SJCRH30 (cell line): ENCODE measurements around the gene EIF2B4. TPM values are rescaled to one million over a fixed set of nuclear protein-coding genes. Genes with fewer than 3 reads are reported as not detected.
A peak's percentile ranks its signal among the peaks of the same experiment; 100 is the strongest.

ENCODE experiments used
- DNase-seq, 2 experiments: peaks; one replicate each; pipeline ENCODE4 v3.0.0-alpha.2; 2015 to 2020
- H3K27ac ChIP-seq: fragments of 250-450 bp; sonication (Bioruptor Pico); 2 replicates; pipeline ENCODE4 v1.5.1; 2020; ENCODE audit warnings: mild to moderate bottlenecking, moderate library complexity
- H3K27me3 ChIP-seq: fragments of 250-450 bp; sonication (Bioruptor Pico); 2 replicates; pipeline ENCODE4 v1.5.1; 2020; ENCODE audit warnings: mild to moderate bottlenecking, moderate library complexity
- H3K36me3 ChIP-seq: fragments of 250-450 bp; sonication (Bioruptor Pico); 2 replicates; pipeline ENCODE4 v1.5.1; 2020; ENCODE audit warnings: mild to moderate bottlenecking, moderate library complexity
- H3K4me1 ChIP-seq: fragments of 250-450 bp; sonication (Bioruptor Pico); 2 replicates; pipeline ENCODE4 v1.5.1; 2020; ENCODE audit warnings: mild to moderate bottlenecking, moderate library complexity
- H3K4me3 ChIP-seq: fragments of 250-450 bp; sonication (Bioruptor Pico); 2 replicates; pipeline ENCODE4 v1.5.1; 2020; ENCODE audit warnings: mild to moderate bottlenecking, moderate library complexity
- H3K9me3 ChIP-seq: fragments of 250-450 bp; sonication (Bioruptor Pico); replicated peaks from 2 replicates; pipeline ENCODE4 v1.5.1; 2020; ENCODE audit warnings: mild to moderate bottlenecking, moderate library complexity
- total RNA-seq: library from RNA; depleted of rRNA; stranded (reverse); fragments of >200 nt; shearing (Covaris generic); gene quantifications from 2 replicates; pipeline ENCODE4 v1.2.3, GENCODE V29; 2014

The EIF2B4 gene
- total RNA-seq, 1 experiment from 2014 or later: 59.5 TPM

DNA sequence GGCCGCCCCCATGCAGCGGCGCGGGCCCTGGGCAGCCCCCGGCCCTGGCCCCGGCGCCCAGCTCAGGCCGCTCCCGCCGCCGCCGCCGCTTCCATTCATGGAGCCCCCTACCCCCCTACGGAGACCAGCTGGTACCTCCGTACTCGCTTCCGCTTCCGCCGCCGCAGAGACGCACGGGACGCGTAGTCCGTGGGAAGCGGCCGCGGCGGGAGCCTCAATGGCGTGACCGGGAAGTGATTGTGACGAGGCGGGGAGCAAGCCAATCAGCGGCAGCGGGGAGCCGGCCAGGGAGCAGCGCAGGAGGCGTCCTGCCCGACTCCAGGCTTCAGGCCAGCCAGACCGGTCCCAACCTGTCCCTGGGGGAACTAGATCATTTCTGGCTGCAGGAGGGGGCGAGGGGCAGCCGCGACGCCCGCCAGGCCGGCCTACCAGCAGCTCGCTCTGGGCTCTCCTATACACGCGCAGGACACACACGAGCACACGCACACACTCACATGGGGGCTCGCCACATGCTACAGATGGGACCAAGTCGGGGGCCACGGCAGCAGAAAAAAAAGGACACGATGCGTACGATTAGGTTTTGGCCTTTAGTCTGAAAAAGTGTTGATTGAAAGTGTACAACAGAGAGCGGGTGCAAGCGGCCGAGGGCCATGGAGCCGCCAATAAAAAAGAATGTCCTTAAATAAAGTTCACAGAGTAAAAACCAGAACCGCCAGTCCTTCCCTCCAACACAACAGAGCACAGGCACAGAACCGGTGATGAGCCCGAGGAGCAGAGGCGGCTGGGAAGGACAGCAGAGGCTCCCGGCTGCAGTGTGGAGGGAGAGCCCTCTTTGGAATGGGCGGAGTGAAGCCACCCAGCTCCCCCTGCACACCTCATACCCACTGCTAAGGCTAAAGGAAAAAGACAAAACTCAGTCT lies 10.7 kb upstream of the EIF2B4 start, which contains the start of gene ZNF513:
Gene ZNF513, minus strand, starts transcription at position 109 of the 920 bp plus-strand sequence. CDS start 208 bp downstream, outside the sequence.
- Histone ChIP-seq H3K4me3 (peak within 1 kb of the TSS; percentile 64), H3K9me3 (no peaks in the 10 kb centered on the region), H3K36me3 (peaks cover 79% of the 10 kb centered on the region), H3K27me3 (no peaks in the 10 kb centered on the region), H3K27ac (peak within 1 kb of the TSS; percentile 69), H3K4me1 (peaks cover 13% of the 10 kb centered on the region; the same call in 1 of the 2 replicates)
- peak; percentile 98 for DNase-seq

DNA sequence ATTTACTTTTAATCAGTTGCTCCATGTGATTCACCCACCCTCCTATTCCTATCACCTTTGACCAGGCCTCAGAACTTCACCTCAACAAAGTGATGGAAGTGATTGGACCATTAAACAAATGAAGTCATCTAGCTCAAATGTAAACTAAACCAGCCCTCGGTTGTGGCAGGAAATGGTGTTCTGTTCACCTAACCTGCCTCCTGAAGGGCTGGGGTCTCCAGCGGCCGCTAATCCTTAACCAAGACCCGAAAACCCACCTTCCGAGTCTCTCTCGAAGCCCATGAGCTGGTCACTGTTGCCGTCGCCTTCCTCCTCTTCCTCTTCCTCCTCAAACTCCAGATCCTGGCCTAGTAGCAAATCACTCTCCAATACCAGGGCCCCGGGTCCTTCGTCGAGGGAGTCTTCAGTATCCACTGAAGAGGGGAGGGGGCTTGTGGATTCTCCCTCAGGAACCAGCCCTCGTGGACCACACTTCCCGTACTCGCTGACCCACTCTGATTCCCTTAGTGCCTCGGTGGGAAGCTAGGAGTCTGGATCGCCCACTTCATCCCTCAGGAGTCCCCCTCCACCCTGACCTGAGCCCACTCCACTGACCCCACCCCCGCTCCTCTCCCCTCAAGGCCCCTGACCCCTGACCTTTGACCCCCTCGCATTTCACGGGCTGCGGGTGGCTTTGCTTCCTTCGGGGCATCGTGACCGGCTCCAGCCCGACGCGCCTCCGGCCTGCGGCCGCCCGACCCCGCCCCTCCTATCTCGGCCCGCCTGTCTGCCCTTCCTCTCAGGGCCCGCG lies 9.9 kb upstream of the EIF2B4 start:
- DNase-seq: peak in 1 of 2 experiments; percentile 46
- no peaks in the 10 kb centered on the region for H3K27me3 ChIP-seq
- peaks cover 78% of the 10 kb centered on the region for H3K36me3 ChIP-seq
- peak overlapping the region; percentile 69 for H3K27ac ChIP-seq
- H3K4me1 ChIP-seq: peaks cover 13% of the 10 kb centered on the region; the same call in 1 of the 2 replicates
- no peaks in the 10 kb centered on the region for H3K9me3 ChIP-seq
- peak overlapping the region; percentile 64 for H3K4me3 ChIP-seq

DNA sequence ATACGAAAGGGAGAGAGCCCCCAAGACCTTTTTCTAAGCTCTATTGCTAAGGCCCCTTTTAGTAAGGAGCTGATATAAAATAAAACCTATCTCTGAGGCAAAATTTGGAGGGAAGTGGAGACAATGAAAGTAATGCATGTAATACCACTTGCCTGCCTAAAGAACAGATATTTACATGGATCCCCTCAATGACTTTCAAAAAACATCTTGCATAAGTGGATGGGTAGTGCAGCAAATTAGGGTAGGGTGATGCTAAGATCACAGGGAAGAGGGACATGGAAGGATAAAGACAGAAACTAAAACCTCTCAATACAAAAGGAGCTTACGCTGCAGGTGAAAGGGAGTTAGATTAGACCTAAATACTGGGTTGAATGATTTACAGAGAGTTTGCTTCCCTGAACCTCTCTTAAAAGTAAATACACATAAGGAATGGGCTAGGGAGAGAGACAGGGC lies 9.3 kb upstream of the EIF2B4 start:
- Histone ChIP-seq H3K4me1 (peaks cover 13% of the 10 kb centered on the region; the same call in 1 of the 2 replicates), H3K27ac (peak overlapping the region; percentile 69; the same call in 1 of the 2 replicates), H3K27me3 (no peaks in the 10 kb centered on the region), H3K9me3 (no peaks in the 10 kb centered on the region), H3K36me3 (peaks cover 76% of the 10 kb centered on the region), H3K4me3 (peak overlapping the region; percentile 64)
- no peak for DNase-seq

DNA sequence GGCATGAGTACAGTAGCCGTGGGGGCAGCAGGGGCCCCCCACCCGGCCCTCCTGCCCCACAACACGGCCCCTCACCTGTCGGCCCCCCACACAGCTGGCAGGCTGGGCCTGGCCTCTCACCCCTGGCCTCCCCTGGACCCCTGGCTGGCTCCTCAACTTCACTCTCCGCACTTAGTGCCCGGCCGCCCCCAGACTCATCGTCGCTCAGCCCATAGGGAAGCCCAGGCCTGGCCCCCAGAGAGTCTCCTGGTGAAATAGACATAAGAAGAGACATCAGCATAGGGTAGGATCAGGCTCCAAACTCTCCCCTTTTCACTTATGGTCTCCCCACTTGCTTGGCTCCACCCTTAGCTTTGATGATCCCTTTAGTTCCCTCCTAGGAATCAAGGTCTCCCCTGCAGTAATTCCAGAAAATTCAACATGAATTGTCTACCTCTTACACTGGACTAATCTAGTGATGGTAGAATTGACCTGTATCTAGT lies 8.7 kb upstream of the EIF2B4 start:
- Histone ChIP-seq H3K27me3 (no peaks in the 10 kb centered on the region), H3K9me3 (no peaks in the 10 kb centered on the region), H3K27ac (no peak overlapping the region), H3K36me3 (peaks cover 71% of the 10 kb centered on the region), H3K4me3 (no peak overlapping the region; the same call in 1 of the 2 replicates), H3K4me1 (peaks cover 13% of the 10 kb centered on the region; the same call in 1 of the 2 replicates)
- no peak for DNase-seq

DNA sequence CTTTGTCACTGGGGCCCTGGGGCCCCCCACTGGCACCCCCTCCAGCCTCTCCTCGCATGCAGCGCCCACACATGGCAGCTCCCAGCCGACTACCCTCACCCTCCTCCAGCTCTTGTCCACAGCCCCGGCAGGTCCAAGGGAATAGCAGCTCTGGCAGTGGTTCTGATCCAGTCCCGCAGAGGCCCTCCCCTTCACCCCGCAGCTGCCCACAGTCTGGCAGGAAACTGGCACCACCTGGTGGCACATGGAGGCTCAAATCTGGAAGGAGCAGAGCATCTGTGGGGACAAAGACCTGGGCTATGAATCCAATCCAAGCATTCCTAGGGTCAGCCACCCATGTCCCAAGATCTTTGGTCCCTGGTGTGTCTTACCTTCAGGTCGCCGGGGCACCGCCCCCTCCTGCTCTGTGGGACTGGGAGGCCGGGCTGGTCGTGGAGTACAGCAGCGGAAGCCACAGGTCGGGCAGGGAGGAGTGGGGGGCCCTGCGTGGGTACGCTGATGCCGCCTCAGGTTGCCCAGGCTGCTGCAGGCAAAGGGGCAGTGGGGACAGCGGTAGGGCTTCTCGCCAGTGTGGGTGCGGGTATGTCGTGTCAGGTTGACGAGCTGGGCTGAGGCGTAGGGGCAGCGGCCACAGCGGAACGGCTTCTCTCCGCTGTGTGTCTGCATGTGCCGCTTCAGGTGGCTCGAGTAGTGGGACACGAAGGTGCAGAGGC lies 8.1 kb upstream of the EIF2B4 start:
- H3K36me3 ChIP-seq: peaks cover 70% of the 10 kb centered on the region
- H3K9me3 ChIP-seq: no peaks in the 10 kb centered on the region
- peaks cover 13% of the 10 kb centered on the region; the same call in 1 of the 2 replicates for H3K4me1 ChIP-seq
- no peak overlapping the region for H3K4me3 ChIP-seq
- no peaks in the 10 kb centered on the region for H3K27me3 ChIP-seq
- no peak overlapping the region for H3K27ac ChIP-seq
- DNase-seq: no peak

DNA sequence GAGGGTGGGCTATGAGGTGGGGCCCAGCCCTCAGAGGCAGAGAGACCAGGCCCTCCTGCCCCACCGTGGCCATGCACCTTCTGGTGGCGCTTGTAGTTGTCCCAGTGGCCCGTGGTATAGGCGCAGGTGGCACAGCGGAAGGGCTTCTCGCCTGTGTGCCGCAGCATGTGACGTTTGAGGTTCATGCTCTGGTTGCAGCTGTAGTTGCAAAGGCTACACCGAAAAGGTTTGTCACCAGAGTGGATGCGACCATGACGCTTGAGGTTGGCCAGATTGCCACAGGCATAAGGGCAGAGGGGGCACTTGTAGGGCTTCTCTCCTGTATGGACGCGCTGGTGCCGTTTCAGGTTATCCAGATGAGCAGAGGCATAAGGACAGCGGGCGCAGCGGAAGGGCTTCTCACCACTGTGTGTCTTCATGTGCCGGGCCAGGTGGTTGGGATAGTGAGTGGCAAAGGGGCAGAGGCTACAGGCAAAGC lies 7.5 kb upstream of the EIF2B4 start:
- H3K27ac ChIP-seq: no peak overlapping the region
- no peak overlapping the region for H3K4me3 ChIP-seq
- H3K4me1 ChIP-seq: peaks cover 13% of the 10 kb centered on the region; the same call in 1 of the 2 replicates
- H3K9me3 ChIP-seq: no peaks in the 10 kb centered on the region
- H3K27me3 ChIP-seq: no peaks in the 10 kb centered on the region
- peaks cover 69% of the 10 kb centered on the region for H3K36me3 ChIP-seq
- no peak for DNase-seq

DNA sequence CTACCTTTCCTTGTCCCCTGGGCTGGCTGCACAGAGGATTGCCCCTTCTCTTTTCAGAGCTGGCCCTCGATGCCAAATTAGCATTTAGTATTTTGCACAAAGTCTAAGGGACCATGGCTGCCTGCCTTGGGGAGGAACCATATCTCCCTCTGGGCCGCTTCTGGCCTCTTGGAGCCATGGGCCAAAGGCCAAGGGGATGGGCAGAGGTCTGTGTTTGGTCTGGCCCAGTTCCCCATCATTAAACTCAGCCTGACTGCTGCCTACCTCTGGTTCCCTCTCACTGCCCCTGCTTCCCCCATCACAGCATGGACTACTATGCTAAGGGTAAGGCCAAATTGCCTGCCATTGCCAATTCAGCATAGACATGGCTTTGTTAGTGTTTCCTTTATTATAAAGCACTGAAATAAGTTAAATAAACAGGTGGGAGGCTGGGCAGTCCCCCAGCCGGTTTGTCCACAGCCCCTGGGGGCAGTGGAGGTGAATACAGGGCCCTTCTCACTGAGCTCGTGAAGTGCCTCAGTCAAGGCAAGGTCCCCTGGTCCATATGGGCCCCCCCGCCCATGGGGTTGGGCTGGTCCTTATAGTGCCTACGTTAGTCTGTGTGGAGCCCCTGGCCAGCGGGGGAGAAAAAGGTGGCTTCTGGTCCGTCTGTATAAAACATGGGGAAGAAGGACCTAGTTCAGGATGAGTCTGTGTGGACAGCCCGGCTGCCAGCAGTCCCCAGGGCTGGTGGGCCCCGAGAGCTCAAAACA lies 6.9 kb upstream of the EIF2B4 start:
- Histone ChIP-seq H3K9me3 (no peaks in the 10 kb centered on the region), H3K4me3 (no peak overlapping the region), H3K27me3 (no peaks in the 10 kb centered on the region), H3K36me3 (peaks cover 65% of the 10 kb centered on the region), H3K27ac (no peak overlapping the region), H3K4me1 (peaks cover 16% of the 10 kb centered on the region; the same call in 1 of the 2 replicates)
- no peak for DNase-seq

DNA sequence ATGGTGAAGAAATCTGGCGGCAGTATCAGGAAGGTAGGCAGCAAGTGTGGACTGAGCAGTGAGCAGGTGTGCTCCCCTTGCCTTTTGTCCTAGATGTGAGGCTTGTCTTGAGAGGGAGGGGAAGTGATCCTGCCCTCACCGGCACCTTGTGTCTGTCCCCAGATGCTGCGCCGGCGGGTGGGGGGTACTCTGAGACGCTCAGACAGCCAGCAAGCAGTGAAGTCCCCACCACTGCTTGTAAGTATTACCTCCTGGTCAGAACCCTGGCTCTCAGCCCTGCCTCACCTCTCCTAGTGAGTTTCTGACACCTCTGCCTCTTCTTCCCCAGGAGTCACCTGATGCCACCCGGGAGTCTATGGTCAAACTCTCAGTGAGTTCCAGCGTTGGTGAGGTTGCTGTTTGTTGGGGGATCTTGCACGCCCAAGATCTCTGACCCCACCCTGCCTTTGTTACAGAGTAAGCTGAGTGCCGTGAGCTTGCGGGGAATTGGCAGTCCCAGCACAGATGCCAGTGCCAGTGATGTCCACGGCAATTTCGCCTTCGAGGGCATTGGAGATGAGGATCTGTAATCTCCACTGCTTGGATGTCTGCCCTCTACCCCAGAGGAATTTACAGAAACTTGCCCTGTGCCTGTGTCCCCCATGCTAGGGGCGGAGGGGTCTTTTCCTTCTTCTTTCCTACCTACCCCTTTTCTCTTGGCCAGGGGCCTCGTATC lies 6.2 kb upstream of the EIF2B4 start:
- no peak overlapping the region for H3K4me3 ChIP-seq
- H3K9me3 ChIP-seq: no peaks in the 10 kb centered on the region
- H3K4me1 ChIP-seq: peaks cover 17% of the 10 kb centered on the region; the same call in 1 of the 2 replicates
- H3K27me3 ChIP-seq: no peaks in the 10 kb centered on the region
- no peak for DNase-seq
- no peak overlapping the region for H3K27ac ChIP-seq
- H3K36me3 ChIP-seq: peaks cover 58% of the 10 kb centered on the region

DNA sequence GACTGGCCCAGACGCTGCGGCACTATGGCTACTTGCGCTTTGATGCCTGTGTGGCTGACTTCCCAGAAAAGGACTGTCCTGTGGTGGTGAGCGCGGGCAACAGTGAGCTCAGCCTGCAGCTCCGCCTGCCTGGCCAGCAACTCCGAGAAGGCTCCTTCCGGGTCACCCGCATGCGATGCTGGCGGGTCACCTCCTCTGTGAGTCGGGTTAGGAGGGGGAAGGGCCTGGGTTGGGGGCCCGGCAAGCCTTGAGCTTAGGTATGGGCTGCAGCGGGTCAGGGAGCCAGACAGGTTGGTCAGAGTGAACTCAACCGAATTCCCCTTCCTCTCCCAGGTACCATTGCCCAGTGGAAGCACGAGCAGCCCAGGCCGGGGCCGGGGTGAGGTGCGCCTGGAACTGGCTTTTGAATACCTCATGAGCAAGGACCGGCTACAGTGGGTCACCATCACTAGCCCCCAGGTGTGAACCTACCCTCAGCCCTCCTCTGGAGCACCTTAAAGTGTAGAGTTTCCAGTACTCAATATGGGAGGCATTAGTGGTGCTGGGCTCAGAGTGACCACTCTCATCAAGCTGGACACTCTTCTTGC lies 5.5 kb upstream of the EIF2B4 start:
- DNase-seq: no peak
- Histone ChIP-seq H3K36me3 (peaks cover 53% of the 10 kb centered on the region), H3K27me3 (no peaks in the 10 kb centered on the region), H3K9me3 (no peaks in the 10 kb centered on the region), H3K27ac (no peak overlapping the region), H3K4me3 (no peak overlapping the region), H3K4me1 (peaks cover 12% of the 10 kb centered on the region; the same call in 1 of the 2 replicates)

DNA sequence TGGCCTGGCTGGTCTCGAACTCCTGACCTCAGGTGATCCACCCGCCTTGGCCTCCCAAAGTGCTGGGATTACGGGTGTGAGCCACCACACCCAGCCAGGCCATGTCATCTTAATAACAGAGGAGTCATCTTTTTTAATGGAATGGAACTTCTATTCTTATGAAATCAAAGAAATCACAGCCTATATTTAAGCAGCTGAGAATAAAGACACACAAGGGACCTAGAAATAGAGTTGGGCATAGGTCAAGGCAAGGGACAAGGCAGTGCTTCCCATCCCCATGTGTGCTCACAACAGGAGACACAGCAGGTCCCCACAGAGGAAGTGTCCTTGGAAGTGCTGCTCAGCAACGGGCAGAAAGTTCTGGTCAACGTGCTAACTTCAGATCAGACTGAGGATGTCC lies 3.4 kb upstream of the EIF2B4 start:
- Histone ChIP-seq H3K9me3 (no peaks in the 10 kb centered on the region), H3K36me3 (peaks cover 47% of the 10 kb centered on the region), H3K27ac (no peak overlapping the region), H3K4me1 (peaks cover 3% of the 10 kb centered on the region; the same call in 1 of the 2 replicates), H3K4me3 (no peak overlapping the region), H3K27me3 (no peaks in the 10 kb centered on the region)
- no peak for DNase-seq

DNA sequence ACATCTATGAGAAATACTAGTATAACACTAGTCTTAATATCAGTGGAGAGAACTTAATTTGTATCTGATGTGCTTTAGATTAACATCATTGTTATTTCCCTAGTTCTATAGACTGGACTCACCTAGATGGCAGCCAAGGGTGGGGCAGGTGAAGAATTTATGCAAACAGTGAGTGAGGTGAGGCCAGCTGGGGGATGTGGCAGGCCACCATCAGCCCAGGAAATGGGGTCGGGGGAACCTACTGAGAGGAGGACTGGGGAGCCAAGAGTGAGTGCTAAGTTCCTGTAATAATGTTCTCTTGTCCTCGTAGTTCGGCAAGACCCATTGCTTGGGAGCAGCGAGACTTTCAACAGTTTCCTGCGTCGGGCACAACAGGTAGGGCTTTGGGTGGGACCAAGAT lies 2.8 kb upstream of the EIF2B4 start:
- Histone ChIP-seq H3K27ac (no peak overlapping the region), H3K4me1 (peaks cover 3% of the 10 kb centered on the region; the same call in 1 of the 2 replicates), H3K36me3 (peaks cover 50% of the 10 kb centered on the region), H3K4me3 (no peak overlapping the region), H3K27me3 (no peaks in the 10 kb centered on the region), H3K9me3 (no peaks in the 10 kb centered on the region)
- no peak for DNase-seq

DNA sequence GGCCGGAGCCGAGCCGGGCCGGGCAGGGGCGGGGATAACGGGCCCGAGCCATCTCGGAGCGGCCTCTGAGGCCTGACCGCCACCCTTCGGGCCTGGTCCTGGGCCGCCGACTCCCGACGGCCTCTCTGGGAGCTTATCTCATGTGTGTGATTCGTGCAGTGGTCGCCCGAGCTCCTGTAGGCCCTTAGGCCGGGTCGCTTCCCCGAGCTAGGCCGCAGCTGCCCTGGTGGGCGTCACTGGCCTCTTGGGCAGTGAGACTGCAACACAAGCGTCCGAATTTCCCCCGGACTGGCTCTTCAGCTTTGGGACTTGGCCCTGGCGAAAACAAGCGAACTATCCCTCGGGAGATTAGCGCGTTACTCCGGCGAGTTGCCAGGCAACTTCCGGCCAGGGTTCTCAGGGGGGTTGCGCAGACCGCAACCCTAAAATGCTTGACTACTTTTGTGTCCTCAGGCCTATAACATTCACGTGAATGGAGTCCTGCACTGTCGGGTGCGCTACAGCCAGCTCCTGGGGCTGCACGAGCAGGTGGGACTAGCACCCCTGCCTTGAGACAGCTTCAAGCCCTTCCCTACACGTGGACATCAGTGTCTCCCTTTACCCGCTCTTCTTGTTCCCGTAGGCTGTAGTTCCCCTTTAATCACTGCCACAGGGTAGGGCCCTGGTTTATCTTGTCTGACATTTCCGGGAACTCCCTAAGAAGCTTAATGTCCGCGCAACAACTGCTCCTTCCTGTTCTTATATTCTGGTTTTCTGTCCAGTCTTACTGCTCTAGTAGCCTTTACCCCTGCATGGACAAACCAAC lies 880 bp upstream of the EIF2B4 start:
- H3K4me3 ChIP-seq: peak overlapping the region; percentile 95
- peak; percentile 68 to 77 for DNase-seq
- H3K27ac ChIP-seq: peak overlapping the region; percentile 90
- H3K9me3 ChIP-seq: no peaks in the 10 kb centered on the region
- H3K4me1 ChIP-seq: peaks cover 3% of the 10 kb centered on the region; the same call in 1 of the 2 replicates
- no peaks in the 10 kb centered on the region for H3K27me3 ChIP-seq
- H3K36me3 ChIP-seq: peaks cover 49% of the 10 kb centered on the region
